ENCODE results near the gene ANKRD11.

The ANKRD11 gene

DNA sequence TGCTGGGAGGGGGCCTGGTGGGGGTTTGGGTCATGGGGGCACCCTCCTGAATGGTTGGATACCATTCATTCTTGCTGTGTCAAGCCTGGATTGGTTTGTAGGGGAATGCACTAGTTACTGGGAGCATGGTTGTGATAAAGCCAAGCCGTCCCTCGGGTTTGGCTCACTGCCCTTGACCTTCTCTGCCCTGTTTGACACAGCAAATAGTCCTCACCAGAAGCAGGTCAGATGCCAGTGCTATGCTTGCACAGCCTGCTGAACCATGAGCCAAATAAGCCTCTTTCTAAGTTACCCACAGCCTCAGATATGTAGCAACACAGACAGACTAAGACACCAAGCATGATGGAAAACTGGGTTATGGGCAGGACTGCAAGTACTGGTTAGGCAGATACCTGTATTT, 258.3 kb downstream of the ANKRD11 start:
- no peak for DNase-seq (ENCODE audit: low spot score)

GRCh38 chr16:89230255-89230654, 260.1 kb downstream of the ANKRD11 start:
- no peak for DNase-seq (ENCODE audit: low spot score)

GRCh38 chr16:89224665-89225064, 265.7 kb downstream of the ANKRD11 start:
- DNase-seq (ENCODE audit: low spot score): no peak

DNA sequence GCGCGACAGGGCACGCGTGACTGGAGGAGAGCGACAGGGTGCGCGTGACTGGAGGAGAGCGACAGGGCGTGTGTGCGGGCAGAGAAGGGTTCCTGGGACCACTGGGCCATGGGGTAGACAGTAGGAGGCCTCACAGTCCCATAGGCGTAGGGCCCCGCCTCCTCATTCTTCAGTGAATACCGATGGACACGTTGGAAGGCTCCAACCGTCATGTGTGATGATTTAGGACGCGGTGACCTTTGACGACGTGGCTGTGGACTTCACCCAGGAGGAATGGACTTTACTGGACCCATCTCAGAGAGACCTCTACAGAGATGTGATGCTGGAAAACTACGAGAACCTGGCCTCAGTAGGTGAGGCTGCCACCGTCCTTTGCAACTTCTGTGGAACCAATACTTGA, 267.4 kb downstream of the ANKRD11 start:
- no peak for DNase-seq (ENCODE audit: low spot score)

- DNase-seq (ENCODE audit: low spot score): no peak
These were observed 268.8 kb downstream of the ANKRD11 start for GRCh38 chr16:89221604-89222003.

DNA sequence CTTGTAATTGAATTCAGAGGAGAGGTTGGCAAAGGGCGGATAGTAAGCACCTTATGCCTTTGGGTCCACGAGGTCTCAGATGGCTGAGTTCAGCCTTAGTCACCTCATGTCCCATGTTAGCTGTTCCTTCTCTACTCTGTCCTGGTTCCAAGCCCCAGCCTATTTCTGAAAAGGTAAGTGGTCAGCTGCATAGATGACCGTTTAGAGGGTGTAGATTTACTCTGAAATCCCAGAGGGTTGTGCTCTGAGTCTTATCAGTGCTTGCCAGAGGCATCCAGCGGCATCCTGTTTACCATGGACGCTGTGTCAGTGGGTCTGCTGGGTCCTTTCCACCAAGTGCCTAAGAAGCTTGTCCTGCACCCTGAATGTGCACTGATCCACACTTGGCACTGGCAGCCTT, 271.0 kb downstream of the ANKRD11 start:
- no peak for DNase-seq (ENCODE audit: low spot score)
